ENCODE data around the gene APLF. TPM values are rescaled to one million over a fixed set of nuclear protein-coding genes. Genes with fewer than 3 reads are reported as not detected.
"Not testable (repeated sequence)": the region's sequence is repeated elsewhere in the genome, so short reads cannot be mapped to it uniquely, and the experiment has no call there.

Gene APLF
- total and polyA plus RNA-seq, 8 donors = 0.85 to 4.2 (median 1.9) TPM

- Histone ChIP-seq H3K36me3 (no peaks in the 10 kb centered on the region), H3K27me3 (no peaks in the 10 kb centered on the region), H3K9me3 (no peaks in the 10 kb centered on the region), H3K27ac (no peak overlapping the region), H3K4me3 (no peak overlapping the region), H3K4me1 (no peaks in the 10 kb centered on the region)
- no peak for FAIRE-seq
- intact Hi-C loops (cut with DNase I) = no loop called here
- TF ChIP-seq CTCF (IDR thresholded peaks at IDR 0.05) = no peak
- DNase-seq = no peak
- no peak for ATAC-seq
- 76 to 84% methylated on average over 4 of the region's 4 CpGs for WGBS, 2 donors
Measured at GRCh38 chr2:68565858-68566257, 98.5 kb downstream of the APLF start.

DNA sequence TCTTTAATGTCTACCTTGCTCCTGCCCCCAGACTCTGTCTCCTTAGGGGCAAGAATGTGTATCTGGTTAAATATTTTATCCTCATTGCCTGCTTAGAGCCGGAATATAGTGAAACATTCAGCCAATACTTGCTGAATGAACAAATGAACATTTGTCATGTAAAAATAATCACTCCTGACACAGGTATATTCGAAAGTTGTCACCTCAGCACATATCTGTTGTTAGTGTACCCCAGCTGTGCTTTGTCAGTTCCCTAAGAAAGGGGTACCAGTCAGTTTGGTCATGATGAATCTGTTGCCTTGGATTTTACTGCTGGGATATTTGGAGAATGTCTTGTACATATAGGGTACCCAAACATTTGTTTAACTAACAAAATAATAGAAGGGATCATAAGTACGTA lies 99.0 kb downstream of the APLF start:
- Histone ChIP-seq H3K27ac (no peak overlapping the region), H3K27me3 (no peaks in the 10 kb centered on the region), H3K4me1 (no peaks in the 10 kb centered on the region), H3K9me3 (no peaks in the 10 kb centered on the region), H3K4me3 (no peak overlapping the region), H3K36me3 (no peaks in the 10 kb centered on the region)
- ATAC-seq (no peak), DNase-seq (no peak), FAIRE-seq (no peak)
- intact Hi-C loops (cut with DNase I) = no loop called here
- no peak for TF ChIP-seq CTCF (IDR thresholded peaks at IDR 0.05)
- WGBS, 2 donors = 60 to 65% methylated on average over 3 of the region's 3 CpGs

DNA sequence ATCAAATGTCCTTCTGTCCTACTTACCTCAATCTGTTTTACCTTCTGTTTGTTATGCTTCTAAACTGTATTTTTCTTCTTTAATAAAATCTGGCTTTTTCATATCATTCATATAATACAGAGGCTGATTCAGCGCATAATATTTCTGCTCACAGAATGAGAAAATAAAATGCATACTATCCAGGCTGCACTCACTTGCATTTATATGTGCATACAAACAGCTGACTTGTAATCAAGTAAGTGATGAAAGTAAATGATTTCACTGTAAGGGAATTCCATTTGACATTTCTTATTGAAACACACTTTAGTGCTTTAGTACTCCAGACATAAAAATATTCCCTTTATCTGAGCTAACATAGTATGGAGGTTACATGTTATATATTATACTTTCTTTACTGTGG lies 100.7 kb downstream of the APLF start:
- Histone ChIP-seq H3K36me3 (no peaks in the 10 kb centered on the region), H3K4me3 (no peak overlapping the region), H3K27ac (no peak overlapping the region), H3K27me3 (no peaks in the 10 kb centered on the region), H3K9me3 (no peaks in the 10 kb centered on the region), H3K4me1 (no peaks in the 10 kb centered on the region)
- no peak for DNase-seq
- no peak for TF ChIP-seq CTCF (IDR thresholded peaks at IDR 0.05)
- FAIRE-seq = no peak
- 95 to 100% methylated on average over 1 of the region's 1 CpG for WGBS, 2 donors
- intact Hi-C loops (cut with DNase I) = no loop called here
- no peak for ATAC-seq

GRCh38 chr2:68569604-68570003 lies 102.2 kb downstream of the APLF start:
- Histone ChIP-seq H3K36me3 (no peaks in the 10 kb centered on the region), H3K4me1 (no peaks in the 10 kb centered on the region), H3K9me3 (no peaks in the 10 kb centered on the region), H3K27ac (no peak overlapping the region), H3K27me3 (no peaks in the 10 kb centered on the region), H3K4me3 (no peak overlapping the region)
- DNase-seq = no peak
- WGBS, 2 donors = 88 to 94% methylated on average over 1 of the region's 1 CpG
- no peak for FAIRE-seq
- no peak for ATAC-seq
- intact Hi-C loops (cut with DNase I) = no loop called here
- TF ChIP-seq CTCF (IDR thresholded peaks at IDR 0.05) = no peak

- H3K4me3 ChIP-seq; H3K27me3 ChIP-seq; DNase-seq; FAIRE-seq; H3K9me3 ChIP-seq; H3K27ac ChIP-seq; H3K4me1 ChIP-seq; intact Hi-C loops (cut with DNase I); ATAC-seq; H3K36me3 ChIP-seq: not testable (repeated sequence)
- 91 to 92% methylated on average over 4 of the region's 4 CpGs for WGBS, 2 donors
Measured at GRCh38 chr2:68570434-68570833, 103.0 kb downstream of the APLF start.
